ENCODE results near the gene TMEM53.

Gene TMEM53

DNA sequence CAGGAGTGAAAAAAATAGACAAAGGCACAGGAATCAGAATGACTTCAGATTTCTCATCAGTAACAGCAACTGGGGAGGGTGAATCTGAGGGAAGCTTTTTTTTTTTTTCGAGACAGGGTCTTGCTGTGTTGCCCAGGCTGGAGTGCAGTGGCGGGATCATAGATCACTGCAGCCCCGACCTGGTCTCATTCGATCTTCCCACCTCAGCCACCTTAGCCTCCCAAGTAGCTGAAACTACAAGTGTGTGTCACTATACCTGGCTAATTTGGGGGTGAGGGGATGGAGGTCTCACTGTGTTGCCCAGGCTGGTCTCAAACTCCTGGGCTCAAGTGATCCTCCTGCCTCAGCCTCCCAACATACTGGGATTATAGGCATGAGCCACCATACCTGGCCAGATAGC, 10.9 kb upstream of the TMEM53 start:
- Histone ChIP-seq H3K36me3 (ENCODE audit: control insufficient read depth in 2 of 2, insufficient read depth in 2 of 2, low read length in 2 of 2) (no peaks in the 10 kb centered on the region), H3K9ac (ENCODE audit: low read depth in 1 of 2, low read length in 2 of 2) (no peak overlapping the region), H3K27ac (ENCODE audit: low read depth in 2 of 2, low read length in 2 of 2) (no peak overlapping the region), H3K27me3 (ENCODE audit: control insufficient read depth in 2 of 2, insufficient read depth in 2 of 2, low read length in 2 of 2) (no peaks in the 10 kb centered on the region), H3K4me1 (ENCODE audit: control insufficient read depth in 2 of 2, insufficient read depth in 2 of 2, low read length in 2 of 2) (no peaks in the 10 kb centered on the region), H3K4me3 (ENCODE audit: low read length in 2 of 2) (no peak overlapping the region), H3K9me3 (ENCODE audit: control insufficient read depth in 2 of 2, low read length in 2 of 2) (no peaks in the 10 kb centered on the region)

DNA sequence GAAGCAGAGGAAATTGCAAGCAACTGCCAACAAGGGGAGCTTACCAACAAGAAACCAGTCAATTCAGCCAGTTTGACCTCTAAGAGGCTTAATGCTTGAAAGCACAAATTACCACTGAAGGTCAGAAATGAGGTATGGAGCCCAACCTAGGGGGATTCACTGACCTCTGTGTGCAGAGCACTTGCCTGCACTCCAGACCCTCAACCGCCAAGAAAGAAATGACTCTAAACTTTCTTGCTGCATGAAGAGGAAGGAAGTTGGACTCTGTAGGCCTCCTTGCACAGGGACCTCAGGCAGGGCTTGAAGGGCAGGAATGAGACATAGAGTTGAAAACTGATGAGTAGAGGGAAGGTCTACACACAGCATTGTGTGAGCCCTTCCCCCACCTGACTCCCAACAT, 10.2 kb upstream of the TMEM53 start:
- no peak overlapping the region for H3K4me3 ChIP-seq (ENCODE audit: low read length in 2 of 2)
- no peak overlapping the region for H3K27ac ChIP-seq (ENCODE audit: low read depth in 2 of 2, low read length in 2 of 2)
- no peaks in the 10 kb centered on the region for H3K9me3 ChIP-seq (ENCODE audit: control insufficient read depth in 2 of 2, low read length in 2 of 2)
- H3K27me3 ChIP-seq (ENCODE audit: control insufficient read depth in 2 of 2, insufficient read depth in 2 of 2, low read length in 2 of 2): no peaks in the 10 kb centered on the region
- H3K36me3 ChIP-seq (ENCODE audit: control insufficient read depth in 2 of 2, insufficient read depth in 2 of 2, low read length in 2 of 2): no peaks in the 10 kb centered on the region
- no peak overlapping the region for H3K9ac ChIP-seq (ENCODE audit: low read depth in 1 of 2, low read length in 2 of 2)
- no peaks in the 10 kb centered on the region for H3K4me1 ChIP-seq (ENCODE audit: control insufficient read depth in 2 of 2, insufficient read depth in 2 of 2, low read length in 2 of 2)

DNA sequence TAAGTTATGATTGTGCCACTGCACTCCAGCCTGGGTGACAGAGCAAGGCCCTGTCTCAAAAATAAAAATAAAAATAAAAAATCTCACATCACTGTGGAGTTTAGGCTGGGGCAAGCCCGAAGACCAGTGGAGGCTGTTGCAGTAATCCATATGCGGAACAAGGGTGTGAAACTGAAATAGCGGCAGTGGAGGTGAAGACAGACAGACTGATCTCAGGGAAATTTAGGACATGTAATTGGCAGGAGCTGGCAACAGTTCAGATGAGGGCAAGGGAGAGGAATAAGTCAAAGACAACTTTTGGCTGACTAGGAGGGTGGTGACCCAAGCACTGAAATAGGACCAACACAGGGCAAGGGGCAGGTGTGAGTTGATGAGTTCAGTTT, 8.6 kb upstream of the TMEM53 start:
- Histone ChIP-seq H3K4me3 (ENCODE audit: low read length in 2 of 2) (no peak overlapping the region), H3K27ac (ENCODE audit: low read depth in 2 of 2, low read length in 2 of 2) (no peak overlapping the region), H3K9ac (ENCODE audit: low read depth in 1 of 2, low read length in 2 of 2) (no peak overlapping the region), H3K27me3 (ENCODE audit: control insufficient read depth in 2 of 2, insufficient read depth in 2 of 2, low read length in 2 of 2) (no peaks in the 10 kb centered on the region), H3K36me3 (ENCODE audit: control insufficient read depth in 2 of 2, insufficient read depth in 2 of 2, low read length in 2 of 2) (no peaks in the 10 kb centered on the region), H3K9me3 (ENCODE audit: control insufficient read depth in 2 of 2, low read length in 2 of 2) (no peaks in the 10 kb centered on the region), H3K4me1 (ENCODE audit: control insufficient read depth in 2 of 2, insufficient read depth in 2 of 2, low read length in 2 of 2) (no peaks in the 10 kb centered on the region)

DNA sequence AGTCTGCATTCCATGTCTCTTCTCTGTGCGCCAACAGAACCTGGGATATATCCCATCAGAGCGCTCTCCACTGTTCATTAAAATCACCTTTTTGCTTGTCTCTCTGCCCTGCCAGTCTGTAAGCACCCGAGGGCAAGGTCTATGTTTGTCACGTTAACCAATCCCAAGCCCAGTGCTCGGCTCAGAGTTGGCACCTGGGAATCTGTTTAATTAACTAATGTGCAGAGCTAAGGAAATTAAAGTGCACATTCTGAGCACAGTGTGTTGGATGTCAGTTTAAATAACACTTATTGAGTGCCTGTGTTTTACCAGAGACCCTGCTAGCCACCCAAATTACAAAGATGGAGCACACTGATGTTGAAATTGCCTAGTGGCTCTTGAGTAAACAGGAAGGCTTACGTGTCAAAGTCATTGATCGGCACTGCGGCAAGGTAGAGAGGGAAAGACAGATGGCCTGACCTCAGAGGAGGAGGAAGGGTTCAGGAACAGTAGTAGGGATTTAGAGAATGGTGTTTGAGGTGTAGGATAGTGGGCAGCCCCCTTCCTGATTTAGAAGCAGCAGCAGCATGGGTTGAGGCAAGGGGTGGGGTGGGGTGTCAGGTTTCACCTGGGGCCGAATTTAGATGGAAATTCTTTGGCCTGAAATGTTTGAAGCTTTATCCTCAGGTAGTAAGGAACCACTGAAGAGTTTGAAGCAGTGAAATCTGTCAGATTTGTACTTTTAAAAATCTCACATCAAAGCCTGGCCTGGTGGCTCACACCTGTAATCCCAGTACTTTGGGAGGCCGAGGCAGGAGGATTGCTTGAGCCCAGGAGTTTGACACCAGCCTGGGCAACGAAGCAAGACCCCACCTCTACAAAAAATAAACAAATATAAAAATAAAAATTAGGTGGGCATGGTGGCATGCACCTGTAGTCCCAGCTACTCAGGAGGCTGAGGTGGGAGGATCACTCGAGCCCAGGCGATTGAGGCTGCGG, 7.9 kb upstream of the TMEM53 start:
- H3K27me3 ChIP-seq (ENCODE audit: control insufficient read depth in 2 of 2, insufficient read depth in 2 of 2, low read length in 2 of 2): no peaks in the 10 kb centered on the region
- no peaks in the 10 kb centered on the region for H3K9me3 ChIP-seq (ENCODE audit: control insufficient read depth in 2 of 2, low read length in 2 of 2)
- H3K4me1 ChIP-seq (ENCODE audit: control insufficient read depth in 2 of 2, insufficient read depth in 2 of 2, low read length in 2 of 2): peaks cover 3% of the 10 kb centered on the region in 2 donors
- H3K36me3 ChIP-seq (ENCODE audit: control insufficient read depth in 2 of 2, insufficient read depth in 2 of 2, low read length in 2 of 2): no peaks in the 10 kb centered on the region
- H3K9ac ChIP-seq (ENCODE audit: low read depth in 1 of 2, low read length in 2 of 2): no peak overlapping the region
- H3K27ac ChIP-seq (ENCODE audit: low read depth in 2 of 2, low read length in 2 of 2): no peak overlapping the region
- H3K4me3 ChIP-seq (ENCODE audit: low read length in 2 of 2): no peak overlapping the region

DNA sequence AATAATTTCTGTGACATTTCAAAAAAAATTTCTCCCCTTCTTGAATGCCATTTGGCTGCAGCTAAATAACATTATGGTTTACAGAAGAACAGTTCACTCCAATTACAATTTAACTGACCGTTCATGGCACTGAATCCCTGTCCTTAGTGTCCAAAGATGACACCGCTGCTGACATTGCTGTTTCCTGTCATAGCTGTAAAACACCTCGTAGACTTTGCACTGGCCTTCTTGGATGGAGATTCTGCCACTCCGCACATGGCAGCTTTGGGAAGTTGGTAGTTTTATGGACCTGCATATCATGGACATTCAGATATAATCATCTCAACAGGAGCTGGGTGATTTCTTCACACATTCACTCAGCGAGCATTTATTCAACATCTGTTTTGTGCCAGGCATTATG, 5.2 kb upstream of the TMEM53 start:
- H3K9ac ChIP-seq (ENCODE audit: low read depth in 1 of 2, low read length in 2 of 2): no peak overlapping the region
- H3K36me3 ChIP-seq (ENCODE audit: control insufficient read depth in 2 of 2, insufficient read depth in 2 of 2, low read length in 2 of 2): no peaks in the 10 kb centered on the region
- no peak overlapping the region for H3K4me3 ChIP-seq (ENCODE audit: low read length in 2 of 2)
- no peaks in the 10 kb centered on the region for H3K9me3 ChIP-seq (ENCODE audit: control insufficient read depth in 2 of 2, low read length in 2 of 2)
- H3K4me1 ChIP-seq (ENCODE audit: control insufficient read depth in 2 of 2, insufficient read depth in 2 of 2, low read length in 2 of 2): peaks cover 14 to 28% of the 10 kb centered on the region in 2 donors
- H3K27ac ChIP-seq (ENCODE audit: low read depth in 2 of 2, low read length in 2 of 2): no peak overlapping the region
- no peaks in the 10 kb centered on the region for H3K27me3 ChIP-seq (ENCODE audit: control insufficient read depth in 2 of 2, insufficient read depth in 2 of 2, low read length in 2 of 2)

DNA sequence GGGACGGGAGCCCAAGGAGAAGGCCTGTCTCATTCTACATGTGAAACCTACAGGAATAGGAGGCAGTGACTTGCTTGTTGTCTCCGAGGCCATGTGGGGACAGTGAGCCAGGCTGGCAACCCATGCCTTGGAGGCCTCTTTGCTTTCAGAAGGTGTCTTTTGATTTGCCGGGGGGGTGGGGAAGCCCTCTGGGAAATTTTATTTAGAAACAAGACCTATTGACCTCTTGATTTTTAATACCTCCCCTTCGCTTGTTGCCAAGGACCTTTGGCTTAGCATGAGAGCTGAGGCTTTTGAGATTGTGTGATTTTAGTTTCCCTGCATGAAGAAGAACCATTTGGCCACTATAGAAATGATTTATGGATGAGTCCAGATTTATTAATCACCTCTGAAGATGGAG, 4.3 kb upstream of the TMEM53 start:
- H3K9me3 ChIP-seq (ENCODE audit: control insufficient read depth in 2 of 2, low read length in 2 of 2): no peaks in the 10 kb centered on the region
- H3K9ac ChIP-seq (ENCODE audit: low read depth in 1 of 2, low read length in 2 of 2): no peak overlapping the region
- no peak overlapping the region for H3K27ac ChIP-seq (ENCODE audit: low read depth in 2 of 2, low read length in 2 of 2)
- no peak overlapping the region for H3K4me3 ChIP-seq (ENCODE audit: low read length in 2 of 2)
- no peaks in the 10 kb centered on the region for H3K27me3 ChIP-seq (ENCODE audit: control insufficient read depth in 2 of 2, insufficient read depth in 2 of 2, low read length in 2 of 2)
- peaks cover 14 to 29% of the 10 kb centered on the region in 2 donors for H3K4me1 ChIP-seq (ENCODE audit: control insufficient read depth in 2 of 2, insufficient read depth in 2 of 2, low read length in 2 of 2)
- H3K36me3 ChIP-seq (ENCODE audit: control insufficient read depth in 2 of 2, insufficient read depth in 2 of 2, low read length in 2 of 2): no peaks in the 10 kb centered on the region

DNA sequence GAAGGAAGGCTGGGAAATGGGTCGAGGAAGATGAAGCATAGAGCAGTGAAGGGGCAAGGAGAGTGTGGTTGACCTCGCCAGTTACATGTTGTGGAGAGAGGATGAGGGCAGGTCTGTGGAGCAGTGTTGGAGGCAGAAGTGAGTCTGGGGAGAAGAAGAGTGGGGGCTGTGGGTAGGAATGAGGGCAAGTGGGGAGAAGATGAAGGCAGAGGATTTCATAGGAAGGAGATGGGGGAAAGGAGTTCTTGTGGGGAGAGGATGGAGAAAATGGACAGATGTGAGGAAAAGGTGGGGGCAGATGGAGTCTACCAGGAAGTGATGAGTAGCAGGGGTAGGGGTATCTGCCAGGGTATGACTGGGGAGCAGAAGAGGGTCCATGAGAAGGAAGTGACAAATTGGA, 3.8 kb upstream of the TMEM53 start:
- H3K9me3 ChIP-seq (ENCODE audit: control insufficient read depth in 2 of 2, low read length in 2 of 2): no peaks in the 10 kb centered on the region
- H3K4me1 ChIP-seq (ENCODE audit: control insufficient read depth in 2 of 2, insufficient read depth in 2 of 2, low read length in 2 of 2): peaks cover 18 to 34% of the 10 kb centered on the region in 2 donors
- H3K4me3 ChIP-seq (ENCODE audit: low read length in 2 of 2): no peak overlapping the region
- no peak overlapping the region for H3K9ac ChIP-seq (ENCODE audit: low read depth in 1 of 2, low read length in 2 of 2)
- H3K36me3 ChIP-seq (ENCODE audit: control insufficient read depth in 2 of 2, insufficient read depth in 2 of 2, low read length in 2 of 2): no peaks in the 10 kb centered on the region
- no peaks in the 10 kb centered on the region for H3K27me3 ChIP-seq (ENCODE audit: control insufficient read depth in 2 of 2, insufficient read depth in 2 of 2, low read length in 2 of 2)
- peak overlapping the region in 1 of 2 donors; percentile 86 for H3K27ac ChIP-seq (ENCODE audit: low read depth in 2 of 2, low read length in 2 of 2)

DNA sequence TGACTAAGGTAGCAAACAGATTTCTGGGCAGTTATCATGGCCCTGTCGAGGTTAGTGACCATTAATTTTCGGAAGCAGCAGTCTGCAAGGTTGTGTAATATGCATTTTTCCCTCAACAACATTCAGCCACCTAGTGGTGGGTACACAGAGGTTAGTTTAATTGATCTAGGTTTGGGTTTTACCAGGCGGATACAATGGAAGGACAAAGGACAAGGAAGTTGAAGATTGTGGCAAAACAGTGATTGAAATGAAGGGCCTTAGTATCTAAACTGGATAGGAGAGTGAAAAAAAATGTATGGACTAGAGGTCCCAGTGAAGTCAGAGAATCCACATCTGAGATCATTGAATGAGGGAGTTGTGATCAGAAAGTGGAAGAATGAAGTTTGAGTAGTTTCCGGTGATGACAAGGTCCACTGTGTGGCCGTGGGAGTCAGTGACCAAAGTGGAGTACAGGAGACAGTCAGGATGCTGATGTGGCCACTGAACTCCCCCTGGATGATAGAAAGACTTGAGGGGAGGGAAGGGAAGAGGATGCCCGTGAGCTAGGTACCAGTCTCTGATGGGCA, 3.0 kb upstream of the TMEM53 start:
- no peak overlapping the region for H3K9ac ChIP-seq (ENCODE audit: low read depth in 1 of 2, low read length in 2 of 2)
- peak overlapping the region; percentile 84 to 86 for H3K27ac ChIP-seq (ENCODE audit: low read depth in 2 of 2, low read length in 2 of 2)
- no peak overlapping the region for H3K4me3 ChIP-seq (ENCODE audit: low read length in 2 of 2)
- H3K27me3 ChIP-seq (ENCODE audit: control insufficient read depth in 2 of 2, insufficient read depth in 2 of 2, low read length in 2 of 2): no peaks in the 10 kb centered on the region
- H3K4me1 ChIP-seq (ENCODE audit: control insufficient read depth in 2 of 2, insufficient read depth in 2 of 2, low read length in 2 of 2): peaks cover 25 to 38% of the 10 kb centered on the region in 2 donors
- H3K36me3 ChIP-seq (ENCODE audit: control insufficient read depth in 2 of 2, insufficient read depth in 2 of 2, low read length in 2 of 2): no peaks in the 10 kb centered on the region
- H3K9me3 ChIP-seq (ENCODE audit: control insufficient read depth in 2 of 2, low read length in 2 of 2): no peaks in the 10 kb centered on the region

DNA sequence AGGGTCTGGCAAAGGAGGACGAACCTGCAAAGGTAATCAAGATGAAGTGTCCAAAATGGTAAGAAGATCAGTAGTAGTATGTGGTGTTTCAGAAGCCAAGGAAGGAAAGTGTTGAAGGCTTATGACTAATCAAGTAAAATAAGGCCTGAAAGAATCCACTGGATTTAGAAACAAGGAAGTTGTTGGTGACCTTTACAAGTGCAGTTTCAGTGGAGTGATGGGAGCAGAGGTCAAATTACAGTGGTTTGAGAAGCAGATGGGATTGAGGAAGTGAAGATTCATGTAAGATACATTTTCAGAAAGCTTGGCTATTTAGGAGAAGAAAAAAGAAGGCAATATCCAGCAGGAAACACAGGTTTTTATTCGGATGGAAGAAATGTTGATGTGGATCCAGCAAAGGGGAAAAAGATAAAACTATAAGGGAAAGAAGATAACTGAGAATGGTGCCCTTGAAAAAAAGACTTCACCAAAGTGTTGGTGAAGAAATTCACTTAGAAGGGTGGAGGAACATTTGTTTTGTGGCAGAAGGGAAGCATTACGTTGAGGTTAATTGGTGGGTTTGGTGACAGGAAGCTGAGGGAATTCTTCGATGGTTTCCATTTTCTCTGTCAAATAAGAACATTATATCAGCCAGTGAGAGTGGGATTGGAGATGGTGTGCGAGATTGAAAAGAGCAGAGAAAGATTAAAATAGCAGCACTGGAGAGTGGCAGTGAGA, 2.4 kb upstream of the TMEM53 start:
- Histone ChIP-seq H3K4me1 (ENCODE audit: control insufficient read depth in 2 of 2, insufficient read depth in 2 of 2, low read length in 2 of 2) (peaks cover 25 to 38% of the 10 kb centered on the region in 2 donors), H3K9ac (ENCODE audit: low read depth in 1 of 2, low read length in 2 of 2) (no peak overlapping the region), H3K27me3 (ENCODE audit: control insufficient read depth in 2 of 2, insufficient read depth in 2 of 2, low read length in 2 of 2) (no peaks in the 10 kb centered on the region), H3K4me3 (ENCODE audit: low read length in 2 of 2) (no peak overlapping the region), H3K27ac (ENCODE audit: low read depth in 2 of 2, low read length in 2 of 2) (peak overlapping the region; percentile 84 to 86), H3K36me3 (ENCODE audit: control insufficient read depth in 2 of 2, insufficient read depth in 2 of 2, low read length in 2 of 2) (no peaks in the 10 kb centered on the region), H3K9me3 (ENCODE audit: control insufficient read depth in 2 of 2, low read length in 2 of 2) (no peaks in the 10 kb centered on the region)

DNA sequence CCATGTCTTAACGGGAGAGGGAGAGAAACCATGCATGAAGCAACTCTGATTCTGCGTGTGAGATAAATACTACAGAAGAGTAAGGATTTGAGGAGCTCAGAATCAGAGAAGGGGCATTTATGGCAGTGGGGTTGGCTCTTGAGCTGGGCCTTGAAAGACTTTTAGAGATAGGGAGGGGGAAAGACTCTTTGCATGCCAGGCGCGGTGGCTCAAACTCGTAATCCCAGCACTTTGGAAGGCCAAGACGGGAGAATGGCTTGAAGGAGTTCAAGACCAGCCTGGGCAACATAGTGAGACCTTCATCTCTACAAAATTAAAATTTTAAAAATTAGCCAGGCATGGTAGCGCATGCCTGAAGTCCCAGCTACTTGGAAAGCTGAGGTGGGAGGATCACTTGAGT, 905 bp upstream of the TMEM53 start:
- H3K9ac ChIP-seq (ENCODE audit: low read depth in 1 of 2, low read length in 2 of 2): peak overlapping the region; percentile 64 to 69
- no peaks in the 10 kb centered on the region for H3K9me3 ChIP-seq (ENCODE audit: control insufficient read depth in 2 of 2, low read length in 2 of 2)
- H3K27ac ChIP-seq (ENCODE audit: low read depth in 2 of 2, low read length in 2 of 2): peak overlapping the region; percentile 98 to 99
- no peaks in the 10 kb centered on the region for H3K36me3 ChIP-seq (ENCODE audit: control insufficient read depth in 2 of 2, insufficient read depth in 2 of 2, low read length in 2 of 2)
- H3K4me1 ChIP-seq (ENCODE audit: control insufficient read depth in 2 of 2, insufficient read depth in 2 of 2, low read length in 2 of 2): peaks cover 25 to 38% of the 10 kb centered on the region in 2 donors
- no peaks in the 10 kb centered on the region for H3K27me3 ChIP-seq (ENCODE audit: control insufficient read depth in 2 of 2, insufficient read depth in 2 of 2, low read length in 2 of 2)
- H3K4me3 ChIP-seq (ENCODE audit: low read length in 2 of 2): peak overlapping the region; percentile 82 to 85
